K562 (cell line): Measurements from ENCODE around the gene TEX22. TPM values are rescaled to one million over a fixed set of nuclear protein-coding genes. Genes with fewer than 3 reads are reported as not detected.

ENCODE experiments used
- ATAC-seq: fragments of 200-7000 bp; cut with Tn5 transposase; 3 replicates; pipeline ENCODE4 v1.9.1; 2020; ENCODE audit warnings: moderate library complexity
- BruUV-seq: library from RNA; stranded (reverse); fragments of 400-500 nt; replicated peaks from 2 replicates; lab custom pipeline; 2021; lab: Mats Ljungman, UMichigan
- CTCF ChIA-PET: fragments of 300-600 bp; formaldehyde crosslinking; extraction: SDS; loops from one replicate; lab custom pipeline; 2021; ENCODE audit warnings: low intra/inter-chr PET ratio; lab: Yijun Ruan, JAX
- POLR2A ChIA-PET: fragments of 300-600, 350-650 bp; sonication (Branson Sonifier 250); formaldehyde crosslinking; extraction: SDS; loops from one replicate; lab custom pipeline; 2021; ENCODE audit warnings: antibody characterized with exemption, inconsistent platforms; lab: Yijun Ruan, JAX
- DNase-seq, 4 experiments: peaks; one replicate each; pipeline versions ENCODE4 v3.0.0 to v3.0.0-alpha.2; 2011 to 2018; ENCODE audit warnings: low spot score in 3 of 4, mixed read lengths in 3 of 4; ENCODE audit errors: extremely low read depth in 1 of 4
- FAIRE-seq: peaks from 2 replicates; lab custom pipeline; 2011; peaks lifted over from hg19 to GRCh38; lab: Jason Lieb, UNC
- H2AFZ ChIP-seq: 2 replicates; pipeline ENCODE4 v1.6.0; 2011; ENCODE audit warnings: low read depth, low read length, control low read depth, inconsistent platforms
- H3K27ac ChIP-seq: fragments of 200-600 bp; 3 replicates; pipeline ENCODE4 v1.8.0; 2011; ENCODE audit warnings: low read depth, mild to moderate bottlenecking, control low read depth, inconsistent platforms, low read length, moderate library complexity, mixed read lengths; ENCODE audit errors: extremely low read depth
- H3K27me3 ChIP-seq, 2 experiments: fragments of 300-600 bp in 1 of 2; 2 replicates in 1 of 2; 3 replicates in 1 of 2; pipeline versions ENCODE4 v1.6.0 to v1.8.0; 2011; ENCODE audit warnings: inconsistent platforms in 2 of 2, low read length in 2 of 2, mild to moderate bottlenecking in 1 of 2, mixed read lengths in 1 of 2, moderate library complexity in 1 of 2; ENCODE audit not compliant: control insufficient read depth in 2 of 2, insufficient read depth in 2 of 2
- H3K36me3 ChIP-seq: fragments of 300-600 bp; 3 replicates; pipeline ENCODE4 v1.8.0; 2011; ENCODE audit warnings: mild to moderate bottlenecking, low read length, inconsistent platforms; ENCODE audit not compliant: control insufficient read depth, insufficient read depth
- H3K4me1 ChIP-seq, 2 experiments: fragments of 200-600 bp in 1 of 2; replicated peaks in 1 of 2; 2 replicates in 1 of 2; 3 replicates in 1 of 2; pipeline versions ENCODE4 v1.5.1 to v1.8.0; 2011; ENCODE audit warnings: inconsistent platforms in 2 of 2, low read length in 2 of 2, mild to moderate bottlenecking in 1 of 2, mixed read lengths in 1 of 2, moderate library complexity in 1 of 2; ENCODE audit not compliant: control insufficient read depth in 2 of 2, insufficient read depth in 2 of 2
- H3K4me2 ChIP-seq: 2 replicates; pipeline ENCODE4 v1.6.1; 2011; ENCODE audit warnings: low read length, control low read depth, inconsistent platforms, mixed read lengths; ENCODE audit not compliant: insufficient read depth
- H3K4me3 ChIP-seq: fragments of 200-600 bp; sonication (generic), shearing (Covaris generic); 2 replicates; pipeline ENCODE4 v1.5.1; 2016; ENCODE audit warnings: control low read depth, inconsistent platforms
- H3K79me2 ChIP-seq: fragments of 200-600 bp; 3 replicates; pipeline ENCODE4 v1.8.0; 2011; ENCODE audit warnings: low read length, inconsistent platforms; ENCODE audit not compliant: control insufficient read depth, insufficient read depth
- H3K9ac ChIP-seq, 2 experiments: 2 replicates each; pipeline versions ENCODE4 v1.6.0 to v1.6.1; 2011; ENCODE audit warnings: low read depth in 2 of 2, low read length in 2 of 2, control low read depth in 1 of 2, inconsistent platforms in 1 of 2, mild to moderate bottlenecking in 1 of 2, mixed read lengths in 1 of 2; ENCODE audit not compliant: insufficient read depth in 1 of 2
- H3K9me1 ChIP-seq: one replicate; pipeline ENCODE4 v1.6.0; 2011; ENCODE audit warnings: inconsistent platforms, mild to moderate bottlenecking, low read length, moderate library complexity; ENCODE audit not compliant: control insufficient read depth, insufficient read depth
- H3K9me3 ChIP-seq: replicated peaks from 2 replicates; pipeline ENCODE4 v1.5.1; 2011; ENCODE audit warnings: low read depth, low read length, inconsistent platforms; ENCODE audit not compliant: control insufficient read depth, insufficient read depth
- H4K20me1 ChIP-seq: replicated peaks from 2 replicates; pipeline ENCODE4 v1.6.1; 2011; ENCODE audit warnings: low read length, inconsistent platforms, mixed read lengths; ENCODE audit not compliant: control insufficient read depth, insufficient read depth
- GABPA ChIP-seq: fragments of 200-800 bp; sonication (Bioruptor generic); conservative IDR thresholded peaks from 2 replicates; pipeline ENCODE4 v1.6.1; 2016; ENCODE audit warnings: low read depth, missing genetic modification characterization, missing compliant biosample characterization
- GTF2A2 ChIP-seq: IDR thresholded peaks from 2 replicates; pipeline ENCODE4 v1.6.1; 2016; ENCODE audit warnings: mild to moderate bottlenecking, missing genetic modification characterization, missing compliant biosample characterization
- IRF2 ChIP-seq: sonication (generic); formaldehyde crosslinking; IDR thresholded peaks from 2 replicates; pipeline ENCODE4 v1.8.1; 2022; ENCODE audit warnings: mild to moderate bottlenecking, missing genetic modification reagents
- KDM4B ChIP-seq, 2 experiments: fragments of 450-650 bp in 1 of 2; sonication (generic) in 1 of 2; IDR thresholded peaks; 2 replicates each; pipeline ENCODE4 v1.6.1; 2016 to 2017; ENCODE audit warnings: borderline replicate concordance in 2 of 2, antibody characterized with exemption in 1 of 2, low read depth in 1 of 2, mild to moderate bottlenecking in 1 of 2
- L3MBTL2 ChIP-seq: fragments of 450-650 bp; IDR thresholded peaks from 2 replicates; pipeline ENCODE4 v1.6.1; 2016; ENCODE audit warnings: mild to moderate bottlenecking, moderate library complexity
- NKRF ChIP-seq: fragments of 450-650 bp; IDR thresholded peaks from 2 replicates; pipeline ENCODE4 v1.6.1; 2016; ENCODE audit warnings: borderline replicate concordance
- PCBP2 ChIP-seq: fragments of 200-400 bp; formaldehyde crosslinking; IDR thresholded peaks from 2 replicates; pipeline ENCODE4 v1.6.1; 2018; ENCODE audit warnings: low read length, low read depth, mild to moderate bottlenecking, moderate library complexity; ENCODE audit not compliant: poor library complexity, severe bottlenecking
- POLR2B ChIP-seq: fragments of 450-650 bp; IDR thresholded peaks from 2 replicates; pipeline ENCODE4 v1.6.1; 2018; ENCODE audit warnings: low read depth; ENCODE audit not compliant: partially characterized antibody
- PTRF ChIP-seq: fragments of 450-650 bp; IDR thresholded peaks from 2 replicates; pipeline ENCODE4 v1.6.1; 2016; ENCODE audit warnings: mild to moderate bottlenecking, missing genetic modification characterization, missing compliant biosample characterization
- RBM14 ChIP-seq: fragments of 200-400 bp; formaldehyde crosslinking; IDR thresholded peaks from 2 replicates; pipeline ENCODE4 v1.6.1; 2018; ENCODE audit warnings: low read depth, mild to moderate bottlenecking, low read length, moderate library complexity, borderline replicate concordance; ENCODE audit not compliant: insufficient read depth
- RNF219 ChIP-seq: fragments of 250-450 bp; sonication (Bioruptor Pico); IDR thresholded peaks from 2 replicates; pipeline ENCODE4 v1.5.0; 2022; ENCODE audit warnings: mild to moderate bottlenecking
- SMAD1 ChIP-seq: fragments of 150-350 bp; IDR thresholded peaks from 2 replicates; pipeline ENCODE4 v1.6.1; 2014; ENCODE audit warnings: low read length, low read depth; ENCODE audit not compliant: partially characterized antibody
- SMAD3 ChIP-seq: fragments of 450-650 bp; formaldehyde crosslinking; conservative IDR thresholded peaks from 2 replicates; pipeline ENCODE4 v1.4.0; 2020; ENCODE audit warnings: mild to moderate bottlenecking
- SOX6 ChIP-seq: fragments of 450-650 bp; IDR thresholded peaks from 2 replicates; pipeline ENCODE4 v1.6.1; 2014; ENCODE audit warnings: mild to moderate bottlenecking
- WGBS: fragments of 100-300 bp; shearing (Covaris generic); methylation state at CpG from one replicate; pipeline ENCODE4 v1.1.6; 2016; ENCODE audit warnings: low coverage, mixed read lengths; ENCODE audit not compliant: insufficient coverage; ENCODE audit errors: missing lambda C conversion rate; 5-methylcytosine and 5-hydroxymethylcytosine counted together
- in situ Hi-C: fragments of 300-500 bp; cut with MboI; formaldehyde crosslinking; loops from 4 replicates; pipeline ENCODE4 v1.15.0; 2018; ENCODE audit warnings: inconsistent platforms, mixed read lengths
- intact Hi-C: fragments of 100-400 bp; cut with micrococcal nuclease; formaldehyde crosslinking; loops from 2 replicates; pipeline ENCODE4 v1.14.2; 2022
- polyA plus RNA-seq, 8 experiments: library from polyadenylated mRNA; depleted of rRNA in 4 of 8; stranded (reverse) in 5 of 8; unstranded in 3 of 8; fragments of >200 nt; fragmentation: Nextera tagmentation in 2 of 8; fragmentation: Illumina TruSeq in 1 of 8; extraction: Ambion mirVana in 2 of 8; extraction: Trizol in 1 of 8; gene quantifications; 2 replicates each; pipeline versions ENCODE4 v1.2.1 to v1.2.3, GENCODE V29; 2011 to 2014; ENCODE audit warnings: inconsistent platforms in 1 of 8, missing spikeins in 1 of 8
- total RNA-seq, 7 experiments: library from RNA; depleted of rRNA in 6 of 7; stranded (reverse); fragments of >200 nt in 6 of 7; fragmentation: Illumina TruSeq in 2 of 7; extraction: Trizol in 2 of 7; gene quantifications; 2 replicates each; pipeline versions ENCODE4 v1.2.1 to v1.2.3, GENCODE V29; 2011 to 2021; ENCODE audit warnings: low replicate concordance in 1 of 7
- TF ChIP-seq, protein P1 (sequence below): fragments of 250-450 bp; sonication (Bioruptor Pico); IDR thresholded peaks from 2 replicates; pipeline ENCODE4 v1.8.0; 2021; ENCODE audit warnings: borderline replicate concordance, mild to moderate bottlenecking, moderate library complexity; ENCODE audit not compliant: poor library complexity, severe bottlenecking

TEX22 gene
- total and polyA plus RNA-seq, 9 of the 15 experiments (the other 6 are each of a cell fraction or from before 2014, with no cell fraction given): 0.04 to 1.7 (median 0.23) TPM; not detected in 2

GRCh38 chr14:105398726-105399465 lies 558 bp downstream of the TEX22 start:
- Histone ChIP-seq H3K79me2 (peaks cover 16% of the 10 kb centered on the region), H3K9me3 (peaks cover 7% of the 10 kb centered on the region), H3K4me3 (peak overlapping the region; percentile 71), H3K9me1 (no peaks in the 10 kb centered on the region), H4K20me1 (no peaks in the 10 kb centered on the region), H3K4me2 (peak overlapping the region; percentile 79), H3K36me3 (peaks cover 21% of the 10 kb centered on the region; the same call in 2 of the 3 replicates), H3K27ac (peak overlapping the region; percentile 92), H3K9ac (peak overlapping the region; percentile 88 to 95), H2AFZ (peak overlapping the region; percentile 89; the same call in 1 of the 2 replicates), H3K27me3 (no peaks in the 10 kb centered on the region), H3K4me1 (peaks cover 5 to 53% of the 10 kb centered on the region in 2 experiments; a peak in 4 of 5 replicates)
- FAIRE-seq (no peak), ATAC-seq (peak; percentile 65), DNase-seq (peak; percentile 42 to 70 (median 60))
- CTCF ChIA-PET: no interaction called here
- POLR2A ChIA-PET: interaction anchor here (1.4 kb wide), 1 partner anchor 10 kb away, joined by 5 read pairs; no protein-coding TSS in a partner anchor
- BruUV-seq: no TSS peak
- in situ Hi-C loops: no loop called here
- 2% methylated on average over 24 of the region's 41 CpGs for WGBS
- intact Hi-C loops: no loop called here
- no peak for TF ChIP-seq RNF219 (CRISPR knock-in tag)
- TF ChIP-seq SMAD1: no peak
- TF ChIP-seq NKRF: no peak
- no peak for TF ChIP-seq POLR2B
- peak; percentile 5; the same call in 1 of the 2 replicates for TF ChIP-seq L3MBTL2
- 0 out of 2 replicates have a peak, but pooled peaks have one; percentile 38 for TF ChIP-seq RBM14
- no peak for TF ChIP-seq PTRF (tag)
- TF ChIP-seq GTF2A2 (tag): no peak
- TF ChIP-seq IRF2 (CRISPR knock-in tag): no peak
- TF ChIP-seq SOX6: no peak
- TF ChIP-seq GABPA: no peak
- TF ChIP-seq KDM4B (IDR thresholded peaks at IDR 0.05; ENCODE audit: borderline replicate concordance in 2 of 2, low read depth in 1 of 2): no peak
- TF ChIP-seq, protein P1, sequence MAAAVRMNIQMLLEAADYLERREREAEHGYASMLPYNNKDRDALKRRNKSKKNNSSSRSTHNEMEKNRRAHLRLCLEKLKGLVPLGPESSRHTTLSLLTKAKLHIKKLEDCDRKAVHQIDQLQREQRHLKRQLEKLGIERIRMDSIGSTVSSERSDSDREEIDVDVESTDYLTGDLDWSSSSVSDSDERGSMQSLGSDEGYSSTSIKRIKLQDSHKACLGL (CRISPR knock-in tag): no peak
- no peak for TF ChIP-seq PCBP2
- no peak for TF ChIP-seq SMAD3 (CRISPR knock-in tag)
